Skin of body (tissue), 2 donors: Measurements from ENCODE around the gene INTS11. TPM values are rescaled to one million over a fixed set of nuclear protein-coding genes. Genes with fewer than 3 reads are reported as not detected.
"Not testable (repeated sequence)": the region's sequence is repeated elsewhere in the genome, so short reads cannot be mapped to it uniquely, and the experiment has no call there.

Experiments
- DNase-seq: peaks from one replicate; lab custom pipeline; 2025; lab: John Stamatoyannopoulos, UW
- total RNA-seq: library from RNA; depleted of rRNA; stranded (reverse); fragments of >200 nt; gene quantifications from one replicate; pipeline ENCODE4 v1.2.3, GENCODE V29; 2014

INTS11 gene
- total RNA-seq, 1 donor from 2014 or later, result 48.7 TPM

GRCh38 chr1:1331068-1331965, 6.9 kb upstream of the INTS11 start, which contains the start of gene TAS1R3:
Gene TAS1R3, plus strand, starts transcription at chr1:1331280. Its CDS starts 66 bp downstream, at chr1:1331346.
- no peak for DNase-seq

GRCh38 chr1:1330366-1331067, 6.1 kb upstream of the INTS11 start:
- no peak for DNase-seq

DNA sequence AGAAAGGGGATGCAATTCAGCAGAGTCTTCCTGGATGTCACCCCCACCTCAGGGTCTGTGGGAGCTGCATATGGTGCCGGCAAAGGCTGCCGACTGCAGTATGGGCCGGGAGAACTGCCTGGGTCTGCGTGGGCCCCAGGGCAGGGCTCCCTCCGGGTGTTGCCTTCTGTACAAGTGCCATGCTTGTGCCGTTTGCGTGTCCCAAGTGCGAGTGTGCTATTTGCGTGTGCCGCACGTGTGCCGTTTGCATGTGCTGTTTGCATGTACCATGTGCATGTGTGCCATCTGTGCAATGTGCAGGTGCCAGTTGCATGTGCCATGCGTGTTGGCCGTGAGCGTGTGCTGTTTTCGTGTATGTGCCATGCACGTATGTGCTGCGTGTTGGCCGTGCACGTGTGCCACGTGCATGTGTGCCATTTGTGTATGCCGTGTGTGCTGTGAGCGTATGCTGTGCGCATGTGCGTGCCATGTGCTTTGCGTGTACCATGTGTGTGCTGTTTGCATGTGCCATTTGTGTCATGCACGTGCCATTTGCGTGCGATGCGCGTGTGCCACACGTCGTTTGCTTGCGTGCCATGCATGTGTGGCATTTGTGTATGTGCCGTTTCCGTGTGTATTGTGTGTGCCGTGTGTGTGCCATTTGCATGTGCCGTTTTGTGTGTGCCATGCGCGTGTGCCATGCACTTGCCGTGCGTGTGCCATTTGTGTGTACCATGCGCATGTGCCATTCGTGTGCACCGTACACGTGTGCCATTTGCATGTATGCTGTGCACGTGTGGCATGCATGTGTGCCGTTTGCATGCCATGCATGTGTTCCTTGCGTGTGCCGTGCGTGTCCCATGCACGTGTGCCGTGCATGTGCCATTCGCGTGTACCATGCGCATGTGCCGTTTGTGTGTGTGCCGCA, 5.1 kb upstream of the INTS11 start:
- DNase-seq, result no peak

GRCh38 chr1:1328254-1328653, 3.8 kb upstream of the INTS11 start:
- no peak for DNase-seq

DNA sequence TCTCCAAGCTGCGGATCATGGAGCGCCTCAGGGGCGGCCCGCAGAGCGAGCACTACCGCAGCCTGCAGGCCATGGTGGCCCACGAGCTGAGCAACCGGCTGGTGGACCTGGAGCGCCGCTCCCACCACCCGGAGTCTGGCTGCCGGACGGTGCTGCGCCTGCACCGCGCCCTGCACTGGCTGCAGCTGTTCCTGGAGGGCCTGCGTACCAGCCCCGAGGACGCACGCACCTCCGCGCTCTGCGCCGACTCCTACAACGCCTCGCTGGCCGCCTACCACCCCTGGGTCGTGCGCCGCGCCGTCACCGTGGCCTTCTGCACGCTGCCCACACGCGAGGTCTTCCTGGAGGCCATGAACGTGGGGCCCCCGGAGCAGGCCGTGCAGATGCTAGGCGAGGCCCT, 2.8 kb upstream of the INTS11 start:
- no peak for DNase-seq

DNA sequence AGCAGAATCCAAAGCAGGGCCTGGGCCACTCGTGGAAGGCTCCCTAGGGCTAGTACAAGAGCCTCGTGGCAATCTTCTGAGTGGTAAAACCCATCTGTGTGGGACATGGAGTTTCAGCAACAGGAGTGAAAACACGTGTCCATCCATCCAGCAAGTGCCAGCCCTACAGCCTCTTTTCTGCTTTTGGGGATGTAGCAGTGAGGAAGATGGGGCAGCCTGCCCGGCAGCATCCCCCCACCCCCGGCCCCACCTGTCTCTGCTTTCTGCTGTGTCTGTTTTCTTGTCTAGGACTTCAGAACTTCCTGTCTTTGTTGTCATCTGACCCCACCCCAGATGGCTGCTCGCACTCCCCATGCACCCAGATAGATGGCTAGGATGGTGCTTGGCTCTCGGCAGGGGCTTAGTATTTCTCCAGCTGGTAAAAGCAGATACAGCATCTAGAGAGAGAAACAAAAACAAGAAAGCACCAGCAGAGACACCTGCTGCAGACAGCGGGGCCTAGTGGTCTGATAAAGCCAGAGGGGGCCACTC, 1.7 kb upstream of the INTS11 start:
- DNase-seq, result no peak

GRCh38 chr1:1325288-1326074, 1.0 kb upstream of the INTS11 start:
- DNase-seq, result no peak

DNA sequence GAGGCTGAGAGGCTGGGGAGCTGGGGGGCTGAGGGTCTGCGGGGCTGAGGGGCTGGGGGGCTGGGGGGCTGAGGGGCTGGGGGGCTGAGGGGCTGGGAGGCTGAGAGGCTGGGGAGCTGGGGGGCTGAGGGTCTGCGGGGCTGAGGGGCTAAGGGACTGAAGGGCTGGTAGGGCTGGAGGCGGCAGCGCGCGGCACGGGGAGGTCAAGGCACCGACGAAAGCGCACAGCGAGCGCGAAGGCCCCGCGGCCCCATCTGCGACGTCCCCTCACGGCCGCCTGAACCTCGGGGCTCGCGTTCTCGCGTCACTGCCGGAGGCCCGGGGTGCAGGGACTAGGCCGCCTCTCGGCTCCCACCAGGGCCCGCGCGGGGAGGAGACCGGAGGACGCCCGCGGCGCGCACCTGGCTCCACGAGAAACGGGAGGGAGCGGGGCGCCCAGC, 356 bp downstream of the INTS11 start:
- no peak for DNase-seq

- no peak for DNase-seq
Measured at GRCh38 chr1:1322952-1323351, 1.5 kb downstream of the INTS11 start.

GRCh38 chr1:1322418-1322817, 2.0 kb downstream of the INTS11 start:
- DNase-seq, result no peak

DNA sequence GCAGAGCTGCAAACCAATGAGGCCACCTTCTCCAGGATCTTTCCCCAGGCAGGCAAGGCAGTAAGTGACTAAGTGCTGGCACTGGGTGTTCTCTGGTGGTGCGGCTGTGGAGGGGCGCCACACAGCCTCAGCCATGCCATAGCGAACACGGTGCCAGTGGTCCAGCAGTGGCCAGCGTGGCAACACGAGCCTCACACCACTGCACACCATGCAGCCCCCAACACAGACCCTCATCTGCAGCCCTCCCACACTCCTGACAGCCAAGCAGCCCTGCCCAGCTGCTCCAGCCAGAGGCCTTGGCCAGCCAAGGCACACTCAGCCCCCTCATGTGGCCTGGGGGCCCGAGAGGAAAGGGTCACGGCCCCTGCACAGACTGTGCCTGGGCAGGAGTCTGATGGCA, 3.0 kb downstream of the INTS11 start:
- DNase-seq, result no peak

- no peak for DNase-seq
Measured at GRCh38 chr1:1320666-1321448, 3.6 kb downstream of the INTS11 start.

GRCh38 chr1:1319646-1319941, 4.9 kb downstream of the INTS11 start:
- no peak for DNase-seq

- no peak for DNase-seq
Measured at GRCh38 chr1:1318777-1319645, 5.4 kb downstream of the INTS11 start.

DNA sequence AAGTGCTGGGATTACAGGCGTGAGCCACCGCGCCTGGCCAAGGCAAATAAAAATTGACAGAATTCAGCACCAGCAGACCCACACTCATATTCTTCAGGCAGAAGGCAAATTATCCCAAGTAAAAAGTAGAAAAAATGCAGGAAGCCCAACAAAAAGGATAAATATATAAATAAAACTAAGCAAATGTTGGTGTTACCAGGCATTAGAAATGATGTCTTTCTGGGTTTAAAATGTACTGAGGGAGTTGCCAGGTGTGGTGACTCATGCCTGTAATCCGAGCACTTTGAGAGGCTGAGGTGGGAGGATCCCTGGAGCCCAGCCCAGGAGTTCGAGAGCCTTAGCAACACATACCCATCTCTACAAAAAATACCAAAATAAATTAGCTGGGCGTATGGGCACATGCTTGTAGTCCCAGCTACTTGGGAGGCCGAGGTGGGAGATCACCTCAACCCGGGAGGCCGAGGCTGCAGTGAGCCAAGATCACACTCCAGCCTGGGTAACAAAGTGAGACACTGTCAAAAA, 6.3 kb downstream of the INTS11 start:
- DNase-seq, result no peak

- no peak for DNase-seq
Measured at GRCh38 chr1:1317420-1317819, 7.0 kb downstream of the INTS11 start.

- DNase-seq, result not testable (repeated sequence)
Measured at GRCh38 chr1:1316199-1316598, 8.3 kb downstream of the INTS11 start.

- DNase-seq, result no peak
Measured at GRCh38 chr1:1315435-1315954, 9.0 kb downstream of the INTS11 start.
